ENCODE data around the gene DUSP16.
"Not testable (repeated sequence)": the region's sequence is repeated elsewhere in the genome, so short reads cannot be mapped to it uniquely, and the experiment has no call there.

The DUSP16 gene

DNA sequence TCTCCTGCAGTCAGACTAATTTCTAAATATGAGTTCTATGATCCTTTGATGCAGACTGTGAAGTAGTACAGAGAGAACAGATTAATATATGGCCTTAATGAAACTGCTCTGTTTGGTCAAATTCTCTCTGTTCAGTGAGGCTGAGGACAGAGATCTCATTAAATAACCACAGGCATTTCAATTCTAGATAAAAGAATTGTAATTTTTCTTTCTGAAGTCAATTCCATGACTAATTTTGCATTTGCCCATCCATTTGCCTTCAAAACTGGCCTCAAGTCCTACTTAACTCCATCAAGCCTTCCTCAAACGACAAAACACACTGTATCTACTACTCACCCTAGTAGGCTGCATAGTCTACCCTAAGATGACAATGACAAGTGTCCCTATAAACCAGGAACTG is 67.1 kb downstream of the DUSP16 start:
- no peak for DNase-seq (ENCODE audit: low spot score)

DNA sequence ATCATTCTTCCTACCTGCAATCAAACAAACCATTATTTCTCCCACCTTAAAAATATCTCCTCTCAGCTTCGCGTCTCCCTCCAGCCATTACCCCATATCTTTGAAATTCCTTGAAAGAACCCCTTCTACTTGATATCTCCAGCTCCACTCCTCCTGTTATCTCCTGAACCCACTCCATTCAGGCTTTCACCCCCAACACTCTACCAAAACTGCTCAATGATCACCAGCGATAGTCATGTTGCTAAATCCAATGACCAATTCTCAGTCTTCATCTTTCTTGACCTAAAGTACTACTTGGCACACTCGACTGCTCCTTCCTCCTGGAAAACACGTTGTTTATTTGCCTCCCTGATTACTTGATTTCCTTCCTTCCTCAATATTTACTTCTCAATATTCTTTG is 70.1 kb downstream of the DUSP16 start:
- no peak for DNase-seq (ENCODE audit: low spot score)

DNA sequence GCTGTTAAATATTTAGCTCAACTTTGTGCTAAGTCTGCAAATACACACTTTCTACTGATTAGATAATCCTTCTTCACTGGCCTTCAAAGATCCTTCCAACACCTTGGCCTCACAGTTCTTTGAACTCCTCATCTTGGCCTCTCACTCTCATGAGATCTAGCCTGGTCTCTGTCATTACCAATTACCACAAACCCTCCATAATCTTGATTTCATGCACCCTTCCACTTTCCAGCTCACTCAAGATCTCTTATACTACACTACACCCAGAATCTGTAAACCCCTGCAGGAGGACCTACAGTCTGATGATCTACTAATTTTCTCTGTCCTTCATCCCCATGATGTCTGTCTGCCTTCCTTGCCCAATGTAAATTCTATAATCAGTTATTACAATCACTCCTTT is 71.1 kb downstream of the DUSP16 start:
- no peak for DNase-seq (ENCODE audit: low spot score)

DNA sequence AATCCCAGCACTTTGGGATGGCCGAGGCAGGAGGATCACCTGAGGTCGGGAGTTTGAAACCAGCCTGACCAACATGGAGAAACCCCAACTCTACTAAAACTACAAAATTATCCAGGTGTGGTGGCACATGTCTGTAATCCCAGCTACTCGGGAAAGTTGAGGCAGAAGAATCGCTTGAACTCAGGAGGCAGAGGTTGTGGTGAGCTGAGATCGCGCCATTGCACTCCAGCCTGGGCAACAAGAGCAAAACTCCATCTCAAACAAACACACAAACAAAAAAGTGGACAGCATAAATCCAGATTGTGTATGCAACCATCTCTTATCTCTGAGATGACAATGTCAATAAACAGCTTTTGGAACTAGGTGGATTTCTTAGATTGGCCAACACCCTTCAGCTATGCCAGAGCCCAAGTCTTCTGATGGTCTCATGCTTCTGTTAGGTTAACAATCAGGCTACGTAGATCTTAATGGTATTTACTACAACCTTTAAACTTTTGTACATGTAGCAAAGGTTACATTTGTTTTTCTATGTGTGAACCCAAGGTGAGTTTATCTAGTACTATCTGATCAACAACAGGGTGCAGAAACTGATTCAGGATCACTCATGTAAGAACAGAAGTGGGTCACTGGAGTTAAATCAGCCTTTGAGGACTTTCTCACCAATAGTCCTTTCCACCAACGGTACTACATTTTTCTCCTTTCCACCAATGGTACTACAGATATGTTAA is 73.7 kb downstream of the DUSP16 start:
- no peak for DNase-seq (ENCODE audit: low spot score)

DNA sequence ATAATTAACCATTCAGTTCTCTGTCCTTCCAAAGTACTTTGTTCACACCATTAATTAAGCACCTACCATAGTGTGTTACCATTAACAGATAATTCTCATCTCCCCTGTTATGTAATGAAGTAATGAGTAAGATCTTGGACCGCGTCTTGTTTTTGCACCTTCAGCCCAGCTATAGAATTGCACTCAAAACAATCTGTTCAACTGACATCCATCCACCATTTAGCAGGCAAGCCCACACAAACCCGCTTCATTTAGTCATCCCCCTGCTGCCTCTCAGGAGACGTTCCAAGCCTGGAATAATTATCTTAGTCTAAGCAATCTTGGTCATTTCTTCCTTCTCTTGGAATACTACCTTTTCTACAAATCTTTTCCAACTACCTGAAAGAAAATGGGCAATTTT is 74.4 kb downstream of the DUSP16 start:
- DNase-seq (ENCODE audit: low spot score): no peak

DNA sequence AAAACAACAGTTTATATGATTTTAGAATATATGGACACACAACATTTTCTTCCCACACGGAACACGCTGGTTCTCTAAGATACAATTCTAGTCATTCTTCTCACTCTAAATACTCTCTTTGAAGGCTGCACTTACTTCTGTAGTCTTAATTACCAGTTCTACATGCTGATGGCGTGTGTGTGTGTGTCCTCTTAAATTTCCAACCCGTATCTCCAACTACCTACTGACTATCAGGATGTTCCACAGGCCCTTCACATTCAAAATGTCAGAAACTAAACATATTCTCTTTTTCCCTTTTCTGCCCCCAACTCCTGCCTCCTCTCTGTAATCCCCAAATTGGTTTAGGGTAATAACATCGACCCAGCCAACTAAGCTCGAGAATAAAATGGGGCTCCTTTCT is 75.2 kb downstream of the DUSP16 start:
- DNase-seq (ENCODE audit: low spot score): no peak

DNA sequence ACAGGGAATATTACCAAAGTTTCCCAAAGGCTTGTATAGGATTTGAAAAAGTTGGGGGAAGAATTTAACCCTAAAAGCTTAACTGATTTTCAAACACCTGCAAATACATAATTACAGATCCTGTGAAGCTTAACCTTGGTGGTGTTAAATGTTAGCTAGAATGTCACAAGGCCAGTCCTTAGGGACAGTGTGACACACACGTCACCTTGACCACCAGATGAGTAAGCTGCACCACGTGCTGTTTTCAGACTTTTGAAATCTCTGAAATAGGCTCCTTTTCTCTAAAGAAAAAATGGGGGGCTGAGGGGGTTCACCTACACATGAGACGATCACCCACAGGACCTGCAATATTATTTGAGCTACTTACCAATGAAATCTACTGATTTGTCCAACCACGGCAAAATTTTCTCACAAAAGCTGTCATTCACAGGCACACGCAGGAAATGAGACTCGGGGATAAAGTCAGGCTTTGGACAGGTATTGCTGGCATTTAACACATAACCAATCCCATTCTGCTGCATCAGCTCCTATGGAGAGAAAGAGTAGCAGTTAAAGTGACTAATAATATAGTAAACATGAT is 75.9 kb downstream of the DUSP16 start:
- DNase-seq (ENCODE audit: low spot score): no peak

DNA sequence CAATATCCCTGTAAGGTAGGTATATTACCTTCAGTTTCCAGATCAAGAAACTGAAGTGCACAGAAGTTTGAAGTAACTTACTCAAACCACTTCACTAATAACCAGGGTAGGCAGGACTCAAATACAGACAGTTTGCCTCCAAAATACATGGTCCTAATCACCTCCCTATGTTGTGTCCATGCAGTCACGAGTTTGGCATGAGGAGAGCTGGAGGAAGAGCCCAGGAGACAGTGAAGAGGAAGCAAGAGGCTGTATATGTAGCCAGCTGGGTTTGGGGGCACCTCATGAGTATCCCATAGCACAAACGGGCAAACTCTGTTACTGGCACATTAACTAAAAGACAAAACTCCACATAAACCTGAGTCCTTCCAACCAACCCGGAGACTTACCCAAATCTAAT is 79.2 kb downstream of the DUSP16 start:
- no peak for DNase-seq (ENCODE audit: low spot score)

DNA sequence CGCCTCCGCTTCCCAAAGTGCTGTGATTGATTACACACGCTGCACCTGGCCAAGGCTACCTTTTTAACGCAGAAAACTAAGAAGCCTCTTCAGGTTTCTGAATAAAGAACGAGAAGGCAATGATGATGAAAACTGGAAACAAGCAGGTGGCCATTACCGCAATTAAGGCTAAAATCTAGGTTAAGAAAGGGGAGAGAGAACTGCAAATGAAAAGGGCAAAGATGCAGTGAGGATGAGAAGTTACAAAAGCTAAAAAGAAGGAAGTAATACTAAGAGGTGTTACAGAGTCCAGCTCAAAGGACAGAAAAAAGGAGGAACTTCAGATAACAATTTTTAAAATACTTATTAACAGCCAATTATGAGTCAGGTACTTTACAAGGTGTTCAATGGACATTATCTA is 79.7 kb downstream of the DUSP16 start:
- DNase-seq (ENCODE audit: low spot score): no peak

DNA sequence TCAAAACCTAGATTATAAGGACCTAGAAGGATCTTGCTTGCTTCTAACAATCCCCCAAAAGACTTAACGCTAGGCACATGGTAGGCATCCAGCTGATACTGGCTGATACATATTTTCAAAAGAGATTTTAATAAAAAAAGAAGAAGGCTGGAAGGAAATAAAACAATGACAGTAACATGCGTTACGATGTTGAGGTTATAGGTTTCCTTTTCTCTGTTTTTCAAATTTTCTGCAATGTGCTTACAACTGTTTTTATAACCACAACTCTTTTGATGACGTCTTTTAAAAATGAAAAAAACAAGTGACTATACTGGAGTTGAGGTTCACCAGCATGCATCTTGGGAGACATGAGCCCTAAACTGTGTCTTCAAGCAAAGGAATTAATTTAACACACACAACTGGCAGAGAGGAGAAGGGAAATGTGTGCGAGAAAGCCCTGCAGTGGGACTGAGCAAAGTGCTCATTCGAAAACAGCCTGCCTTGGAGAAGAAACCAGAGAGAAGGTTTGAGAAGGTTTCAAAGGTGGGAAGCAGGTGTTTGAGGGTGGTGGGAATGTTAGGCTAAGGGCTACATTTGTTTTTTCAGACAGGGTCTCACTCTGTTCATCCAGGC is 80.4 kb downstream of the DUSP16 start:
- DNase-seq (ENCODE audit: low spot score): no peak

DNA sequence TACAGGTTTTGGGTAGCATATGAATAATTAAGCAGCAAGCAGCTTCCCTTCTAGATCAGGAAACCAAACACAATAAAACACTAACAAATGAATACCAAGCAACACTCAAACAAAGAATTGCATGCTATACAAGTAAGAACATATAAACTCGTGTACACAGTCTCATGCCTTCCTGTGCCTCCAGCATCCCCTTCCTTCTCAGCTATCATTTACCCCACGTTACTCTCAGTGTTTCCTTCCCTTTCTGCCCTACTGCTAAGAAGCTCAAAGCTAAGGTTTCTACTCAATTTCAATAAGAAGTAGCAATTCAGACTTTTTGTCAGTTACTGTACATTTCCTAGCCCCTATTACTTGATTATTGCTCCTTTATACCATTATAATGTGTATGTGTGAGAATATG is 81.0 kb downstream of the DUSP16 start:
- DNase-seq (ENCODE audit: low spot score): no peak

DNA sequence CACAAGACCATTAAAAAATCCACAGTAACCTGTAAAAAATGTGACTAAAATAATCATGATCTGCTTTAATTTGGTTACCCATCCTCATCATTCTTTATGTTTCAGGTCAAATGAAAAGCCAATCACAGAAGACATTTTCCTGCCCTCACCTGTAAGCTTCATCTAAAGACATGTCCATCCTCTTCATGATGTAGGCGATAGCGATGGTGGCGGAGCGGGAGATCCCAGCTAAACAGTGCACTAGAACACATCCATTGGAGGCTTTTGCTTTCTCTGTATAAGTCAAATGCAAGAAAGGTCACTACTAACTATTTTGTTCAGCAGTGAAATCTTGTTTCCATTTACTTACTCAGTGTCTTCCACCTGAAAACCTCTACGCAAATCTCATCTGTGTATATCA is 82.6 kb downstream of the DUSP16 start:
- DNase-seq (ENCODE audit: low spot score): no peak

DNA sequence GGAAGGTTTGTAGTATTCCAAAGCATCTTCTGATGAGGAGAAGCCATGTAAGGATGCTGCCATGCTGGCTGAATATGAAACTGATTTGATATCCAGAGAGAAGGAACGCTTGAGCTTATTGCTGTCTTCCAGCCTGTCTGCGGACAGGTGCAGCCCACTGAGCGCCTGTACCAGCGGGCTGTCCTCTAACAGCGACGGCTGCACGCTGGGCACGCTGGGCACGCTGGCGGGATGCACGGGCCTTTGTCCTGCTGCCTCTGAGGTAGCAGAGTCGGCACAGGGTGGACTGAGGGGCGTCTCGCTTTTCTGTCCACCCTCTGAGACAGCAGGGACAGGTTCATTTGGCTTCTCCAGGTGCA is 85.2 kb downstream of the DUSP16 start:
- no peak for DNase-seq (ENCODE audit: low spot score)

DNA sequence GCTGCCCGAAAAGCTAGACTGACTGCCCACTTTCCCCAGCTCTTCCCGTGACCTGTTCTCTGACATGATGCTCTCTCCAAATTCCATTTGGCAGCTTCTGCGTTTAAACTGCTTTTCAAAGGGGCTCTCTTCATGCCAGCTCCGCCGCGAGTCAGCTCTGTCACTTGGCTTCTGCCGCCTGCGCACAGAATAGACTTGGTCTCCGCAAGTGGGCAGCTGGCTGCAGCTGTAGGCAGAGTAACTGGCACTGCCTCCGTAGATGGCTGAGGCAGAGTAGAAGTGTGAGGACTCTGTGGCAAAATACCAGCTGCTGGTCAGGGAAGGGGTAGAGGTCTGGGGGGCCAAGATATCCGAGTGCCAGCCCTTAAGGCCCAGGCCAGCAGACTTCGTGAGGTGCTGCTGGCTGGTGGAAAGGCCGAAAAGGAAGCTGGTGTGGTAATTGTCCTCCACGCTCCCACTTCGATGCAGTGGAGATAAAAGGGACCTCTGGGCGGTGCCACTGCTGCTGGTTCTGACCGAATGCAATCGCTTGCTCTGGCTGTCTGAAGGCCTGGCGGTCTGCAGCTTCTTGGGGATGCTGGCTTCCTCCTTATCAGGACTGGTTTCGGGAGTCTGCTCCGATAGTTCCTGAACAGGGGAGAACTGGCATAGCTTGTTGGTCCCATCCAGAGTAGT is 85.7 kb downstream of the DUSP16 start:
- no peak for DNase-seq (ENCODE audit: low spot score)

DNA sequence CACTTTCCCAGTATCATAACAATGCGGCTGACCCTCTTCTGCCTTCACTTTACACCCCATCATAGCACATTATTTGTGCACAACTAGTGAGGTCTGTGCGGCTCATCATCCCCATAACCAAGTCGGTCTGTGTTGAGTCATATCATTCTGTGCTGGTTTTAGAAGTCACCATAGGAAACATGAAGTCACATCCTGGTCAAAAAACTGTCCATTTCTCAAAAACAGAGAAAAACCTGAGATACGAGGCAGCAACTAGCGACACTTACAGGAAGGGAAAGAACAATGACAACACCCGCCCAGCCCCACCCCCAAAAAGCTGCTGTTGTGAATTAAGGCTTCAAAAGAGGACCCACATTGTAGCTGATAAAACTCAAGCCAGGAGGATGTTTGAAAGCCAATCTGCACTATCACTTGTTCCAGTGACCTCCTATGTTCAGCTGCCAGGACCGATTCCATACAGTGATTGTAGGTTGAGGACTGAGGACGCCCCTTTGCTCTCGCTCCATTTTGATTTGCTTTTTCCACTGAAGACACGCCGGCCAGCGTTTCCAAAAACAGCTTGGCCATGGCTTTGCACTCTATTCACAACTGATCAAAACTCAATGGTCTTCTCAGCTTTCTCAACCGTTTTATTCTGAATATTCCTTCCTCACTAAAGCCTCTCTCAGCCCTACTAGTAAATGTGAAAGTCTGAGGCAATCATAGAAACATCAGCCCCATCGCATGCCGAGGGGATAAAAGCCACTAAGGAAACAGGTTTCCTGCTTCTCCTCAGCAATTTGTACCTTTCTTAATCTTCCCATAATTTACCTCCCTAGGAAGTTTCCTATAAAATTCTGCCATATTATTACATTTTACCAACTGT is 87.5 kb downstream of the DUSP16 start:
- no peak for DNase-seq (ENCODE audit: low spot score)

DNA sequence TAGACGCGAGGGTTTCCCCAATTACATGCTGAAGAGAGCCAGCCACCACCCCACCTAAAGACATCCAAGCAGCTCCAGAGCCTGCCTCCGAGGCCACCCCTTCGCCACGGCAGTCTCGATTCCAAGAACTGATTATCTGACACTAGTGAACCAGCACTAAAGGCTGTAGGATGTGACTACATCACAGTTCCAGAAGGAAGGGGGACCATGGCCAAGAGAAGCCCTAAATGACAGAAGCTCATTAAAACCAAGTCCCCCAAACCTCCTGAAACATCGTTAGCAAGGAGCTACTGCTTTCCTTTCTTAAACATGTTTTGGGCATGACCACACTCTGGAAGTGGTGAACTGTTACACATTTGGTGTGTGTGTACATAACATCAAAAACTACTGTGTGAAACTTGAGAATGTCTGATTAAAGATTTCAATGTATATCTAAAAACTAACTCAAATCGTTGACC is 88.2 kb downstream of the DUSP16 start:
- DNase-seq (ENCODE audit: low spot score): no peak

DNA sequence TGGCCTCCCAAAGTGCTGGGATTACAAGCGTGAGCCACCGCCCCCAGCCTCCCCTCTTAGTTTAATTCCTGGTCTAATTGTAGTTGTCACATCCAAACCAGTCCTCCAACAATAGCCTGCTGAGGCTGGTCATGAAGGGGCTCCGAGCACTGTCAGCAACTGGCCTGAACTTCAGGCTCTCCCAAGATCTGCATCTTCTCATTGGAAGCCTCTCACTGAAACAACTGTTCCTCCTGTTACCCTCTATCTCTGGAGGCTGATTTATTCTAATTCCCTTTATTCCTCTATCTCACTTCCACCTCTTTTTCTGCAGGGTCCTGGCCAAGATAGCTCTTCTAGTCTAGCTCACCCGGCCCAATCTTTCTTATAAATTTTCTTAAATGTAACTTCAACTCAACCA is 89.4 kb downstream of the DUSP16 start:
- DNase-seq (ENCODE audit: low spot score): no peak

DNA sequence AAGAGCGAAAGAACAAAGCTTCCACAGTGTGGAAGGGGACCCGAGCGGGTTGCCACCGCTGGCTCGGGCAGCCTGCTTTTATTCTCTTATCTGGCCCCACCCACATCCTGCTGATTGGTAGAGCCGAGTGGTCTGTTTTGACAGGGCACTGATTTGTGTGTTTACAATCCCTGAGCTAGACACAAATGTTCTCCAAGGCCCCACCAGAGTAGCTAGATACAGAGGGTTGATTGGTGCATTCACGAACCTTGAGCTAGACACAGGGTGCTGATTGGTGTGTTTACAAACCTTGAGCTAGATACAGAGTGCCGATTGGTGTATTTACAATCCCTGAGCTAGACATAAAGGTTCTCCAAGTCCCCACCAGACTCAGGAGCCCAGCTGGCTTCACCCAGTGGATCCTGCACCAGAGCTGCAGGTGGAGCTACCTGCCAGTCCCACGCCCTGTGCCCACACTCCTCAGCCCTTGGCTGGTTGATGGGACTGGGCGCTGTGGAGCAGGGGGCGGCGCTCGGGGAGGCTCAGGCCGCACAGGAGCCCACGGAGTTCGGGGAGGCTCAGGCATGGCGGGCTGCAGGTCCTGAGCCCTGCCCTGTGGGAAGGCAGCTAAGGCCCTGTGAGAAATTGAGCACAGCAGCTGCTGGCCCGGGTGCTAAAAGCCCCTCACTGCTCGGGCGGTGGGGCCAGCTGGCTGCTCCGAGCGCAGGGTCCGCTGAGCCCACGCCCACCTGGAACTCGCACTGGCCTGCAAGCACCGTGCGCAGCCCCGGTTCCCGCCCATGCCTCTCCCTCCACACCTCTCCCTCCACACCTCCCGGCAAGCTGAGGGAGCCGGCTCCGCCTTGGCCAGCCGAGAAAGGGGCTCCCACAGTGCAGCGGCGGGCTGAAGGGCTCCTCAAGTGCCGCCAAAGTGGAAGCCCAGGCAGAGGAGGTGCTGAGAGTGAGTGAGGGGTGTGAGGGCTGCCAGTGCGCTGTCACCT is 90.4 kb downstream of the DUSP16 start:
- not testable (repeated sequence) for DNase-seq (ENCODE audit: low spot score)

DNA sequence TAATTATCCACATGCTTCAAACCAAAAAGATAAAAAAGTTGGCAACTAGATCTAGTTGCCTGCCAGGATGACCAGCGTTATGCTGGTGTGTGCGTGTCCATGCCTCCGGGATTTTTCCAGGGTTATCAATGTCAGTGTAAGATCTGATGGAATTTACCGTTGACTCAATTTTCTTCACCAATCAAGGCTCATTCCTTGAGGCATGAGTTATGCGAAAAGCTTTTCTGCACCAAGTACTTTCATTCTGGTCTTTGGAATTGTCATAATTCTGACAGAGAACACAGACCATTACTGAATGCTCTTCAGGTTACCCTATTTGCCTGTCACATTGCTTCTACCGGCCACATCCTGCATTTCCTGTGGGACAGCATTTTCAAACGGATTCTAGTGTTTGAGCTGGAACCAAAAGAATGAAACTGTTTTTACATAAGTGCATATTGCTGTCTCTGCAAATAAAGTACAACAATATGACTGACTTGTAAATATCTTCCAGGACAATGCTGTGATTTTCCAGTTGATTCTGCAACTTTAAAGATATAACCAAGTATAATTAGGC is 91.8 kb downstream of the DUSP16 start:
- DNase-seq (ENCODE audit: low spot score): no peak

DNA sequence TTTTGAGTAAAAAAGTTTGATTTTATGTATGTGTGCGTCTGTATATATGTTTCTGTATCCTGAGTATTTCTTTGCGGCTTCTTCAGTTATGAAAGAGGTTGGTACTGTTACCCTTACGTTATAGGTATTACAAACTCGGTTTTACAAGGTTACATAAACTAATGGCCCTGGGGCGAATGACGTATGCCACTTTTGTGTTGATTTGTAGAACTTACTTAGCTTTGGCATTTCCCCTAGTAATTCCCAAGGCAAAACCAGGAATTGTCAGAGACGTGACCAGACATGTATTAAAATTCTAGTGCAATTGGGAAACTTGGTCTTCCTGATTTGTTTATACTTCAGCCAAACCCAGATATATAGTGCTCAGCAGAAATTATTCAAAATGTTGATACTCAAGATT is 93.3 kb downstream of the DUSP16 start:
- no peak for DNase-seq (ENCODE audit: low spot score)

DNA sequence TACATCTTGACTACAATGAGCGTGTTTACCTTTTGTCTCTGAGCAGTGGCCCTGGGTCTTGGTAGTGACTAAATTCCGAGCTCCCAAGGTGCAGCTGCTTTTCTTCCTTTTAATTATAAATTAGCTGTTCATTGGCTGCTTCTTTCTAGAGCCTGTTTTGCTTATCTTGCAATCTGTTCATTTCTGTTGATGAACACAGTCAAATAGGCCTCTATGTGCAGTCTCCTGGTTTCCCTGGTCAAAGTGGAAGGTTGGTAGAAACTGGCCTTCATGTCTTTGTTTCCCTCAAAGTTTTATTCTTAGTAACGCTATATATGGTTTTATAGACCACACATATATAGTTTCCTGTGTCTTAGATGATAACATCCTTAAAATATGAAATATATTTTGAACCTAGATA is 94.1 kb downstream of the DUSP16 start:
- DNase-seq (ENCODE audit: low spot score): no peak
